Peyer's patch (tissue), 4 donors: ENCODE measurements around the gene SGTB. TPM values are rescaled to one million over a fixed set of nuclear protein-coding genes. Genes with fewer than 3 reads are reported as not detected.

Source experiments
- DNase-seq, 3 donors: peaks; one replicate each; pipeline ENCODE4 v3.0.0-alpha.2; 2017 to 2019
- H3K27ac ChIP-seq, 4 donors: fragments of 200-600 bp; sonication (generic); one replicate each; pipeline ENCODE4 v1.5.1; 2016 to 2019
- H3K27me3 ChIP-seq, 2 donors: fragments of 200-600 bp; sonication (generic); one replicate each; pipeline ENCODE4 v1.5.1; 2019
- H3K36me3 ChIP-seq, 3 donors: fragments of 200-600 bp; sonication (generic); one replicate each; pipeline ENCODE4 v1.5.1; 2016 to 2019
- H3K4me1 ChIP-seq, 4 donors: fragments of 200-600 bp; sonication (generic); one replicate each; pipeline ENCODE4 v1.5.1; 2016 to 2019
- H3K4me3 ChIP-seq, 4 donors: fragments of 200-600 bp; sonication (generic); 1 replicate in 3 of 4; 2 replicates in 1 of 4; pipeline ENCODE4 v1.5.1; 2016 to 2019; ENCODE audit warnings: mild to moderate bottlenecking in 1 of 4
- H3K9me3 ChIP-seq, 4 donors: fragments of 200-600 bp; sonication (generic); one replicate each; pipeline ENCODE4 v1.5.1; 2016 to 2019; ENCODE audit warnings: mild to moderate bottlenecking in 1 of 4
- POLR2A ChIP-seq, 2 donors: fragments of 450-650 bp; IDR thresholded peaks; one replicate each; pipeline ENCODE4 v1.5.1; 2017; ENCODE audit warnings: antibody characterized with exemption in 2 of 2, mild to moderate bottlenecking in 2 of 2, moderate library complexity in 2 of 2
- total RNA-seq, 4 donors: library from RNA; depleted of rRNA; stranded (reverse); fragments of >200 nt; gene quantifications; one replicate each; pipeline ENCODE4 v1.1.0, GENCODE V29; 2016
- TF ChIP-seq, protein P1 (sequence below), 6 experiments: fragments of 450-650 bp in 4 of 6; fragments of 200-600 bp in 2 of 6; sonication (generic) in 1 of 6; IDR thresholded peaks; one replicate each; pipeline ENCODE4 v1.5.1; 2017 to 2019; ENCODE audit warnings: antibody characterized with exemption in 6 of 6, mild to moderate bottlenecking in 3 of 6, moderate library complexity in 1 of 6

Gene SGTB, protein sequence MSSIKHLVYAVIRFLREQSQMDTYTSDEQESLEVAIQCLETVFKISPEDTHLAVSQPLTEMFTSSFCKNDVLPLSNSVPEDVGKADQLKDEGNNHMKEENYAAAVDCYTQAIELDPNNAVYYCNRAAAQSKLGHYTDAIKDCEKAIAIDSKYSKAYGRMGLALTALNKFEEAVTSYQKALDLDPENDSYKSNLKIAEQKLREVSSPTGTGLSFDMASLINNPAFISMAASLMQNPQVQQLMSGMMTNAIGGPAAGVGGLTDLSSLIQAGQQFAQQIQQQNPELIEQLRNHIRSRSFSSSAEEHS
- 10 to 100 TPM in 1 of 4 donors, 1 to 10 TPM in 3; 1.9 to 16.5 (median 2.1) TPM for total RNA-seq

DNA sequence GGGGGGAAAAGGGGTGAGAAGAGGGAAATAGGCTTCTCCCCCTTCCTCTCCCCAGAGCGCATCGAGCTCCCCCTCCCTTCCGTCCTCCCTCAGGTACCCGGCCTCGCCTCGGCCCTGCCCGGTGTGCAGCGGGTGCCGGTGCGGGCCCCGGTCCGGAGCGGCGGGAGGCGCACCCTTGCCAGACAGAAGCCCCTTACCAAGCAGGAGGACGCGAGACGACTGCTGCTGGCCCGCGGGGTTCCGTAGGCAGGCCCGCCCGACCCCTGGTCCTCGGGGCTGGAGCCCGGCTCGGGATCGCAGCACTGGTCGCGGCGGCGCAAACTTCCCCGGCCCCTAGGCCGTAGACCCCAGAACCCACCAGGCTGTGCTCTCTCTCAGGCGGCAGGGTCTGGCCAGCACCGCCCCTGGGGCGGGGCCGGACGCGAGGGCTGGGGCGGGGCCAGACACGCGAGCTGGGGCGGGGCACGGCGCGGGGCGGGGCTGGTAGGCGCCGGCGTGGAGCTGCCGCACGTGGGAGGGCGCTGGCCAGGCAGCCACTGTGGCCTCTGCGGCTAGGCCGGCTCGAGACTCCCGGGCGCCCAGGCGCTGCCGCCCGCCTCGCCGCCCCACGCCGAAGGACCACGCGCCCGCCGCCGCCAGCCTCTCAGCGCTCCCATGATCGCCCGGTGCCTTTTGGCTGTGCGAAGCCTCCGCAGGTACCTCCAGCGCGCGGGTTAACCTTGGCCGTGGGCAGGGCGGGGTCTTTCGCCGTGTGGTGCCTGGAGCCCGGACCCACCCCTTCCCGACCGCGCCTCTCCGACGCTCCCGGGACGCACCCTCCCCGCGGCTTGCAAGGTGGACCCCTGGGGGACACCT is at the start of gene SGTB, which contains the start of gene NLN:
TSS of gene SGTB (minus strand) at position 390 of the 855 bp plus-strand sequence. CDS start 1,302 bp downstream, outside the sequence.
TSS of gene NLN (plus strand) at position 486 of the 855 bp plus-strand sequence. CDS start at position 655, 169 bp downstream.
- peak; percentile 86 to 94 (median 92) for DNase-seq
- Histone ChIP-seq H3K4me3 (peak within 1 kb of the TSS; percentile 91 to 99 (median 96)), H3K27me3 (no peaks in the 10 kb centered on the region), H3K27ac (peak within 1 kb of the TSS; percentile 79 to 92 (median 82)), H3K36me3 (no peaks in the 10 kb centered on the region), H3K9me3 (no peaks in the 10 kb centered on the region), H3K4me1 (peaks cover 0 to 6% (median 2%) of the 10 kb centered on the region in 4 donors)
- TF ChIP-seq, protein P1, sequence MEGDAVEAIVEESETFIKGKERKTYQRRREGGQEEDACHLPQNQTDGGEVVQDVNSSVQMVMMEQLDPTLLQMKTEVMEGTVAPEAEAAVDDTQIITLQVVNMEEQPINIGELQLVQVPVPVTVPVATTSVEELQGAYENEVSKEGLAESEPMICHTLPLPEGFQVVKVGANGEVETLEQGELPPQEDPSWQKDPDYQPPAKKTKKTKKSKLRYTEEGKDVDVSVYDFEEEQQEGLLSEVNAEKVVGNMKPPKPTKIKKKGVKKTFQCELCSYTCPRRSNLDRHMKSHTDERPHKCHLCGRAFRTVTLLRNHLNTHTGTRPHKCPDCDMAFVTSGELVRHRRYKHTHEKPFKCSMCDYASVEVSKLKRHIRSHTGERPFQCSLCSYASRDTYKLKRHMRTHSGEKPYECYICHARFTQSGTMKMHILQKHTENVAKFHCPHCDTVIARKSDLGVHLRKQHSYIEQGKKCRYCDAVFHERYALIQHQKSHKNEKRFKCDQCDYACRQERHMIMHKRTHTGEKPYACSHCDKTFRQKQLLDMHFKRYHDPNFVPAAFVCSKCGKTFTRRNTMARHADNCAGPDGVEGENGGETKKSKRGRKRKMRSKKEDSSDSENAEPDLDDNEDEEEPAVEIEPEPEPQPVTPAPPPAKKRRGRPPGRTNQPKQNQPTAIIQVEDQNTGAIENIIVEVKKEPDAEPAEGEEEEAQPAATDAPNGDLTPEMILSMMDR (IDR thresholded peaks at IDR 0.05) = no peak
- TF ChIP-seq POLR2A (IDR thresholded peaks at IDR 0.05) = no peak

DNA sequence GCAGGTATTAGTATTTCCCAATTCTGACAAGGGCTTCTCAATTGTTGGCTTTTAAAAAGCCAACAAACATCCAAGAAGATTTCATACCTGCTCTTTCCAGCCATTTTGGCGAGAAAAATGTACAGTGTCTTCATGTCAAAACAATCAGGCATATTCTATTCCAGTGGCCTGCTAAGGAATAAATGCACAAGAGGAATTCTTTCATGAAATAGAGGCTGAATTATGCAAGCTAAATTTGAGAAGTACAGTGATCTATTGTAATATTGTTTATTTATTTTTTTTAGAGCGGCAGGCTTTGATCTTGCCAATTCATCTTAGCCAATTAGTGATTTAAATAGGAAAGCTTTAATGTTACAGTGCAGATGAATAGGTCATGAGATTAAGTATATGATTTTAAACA is 49.4 kb upstream of the SGTB start:
- Histone ChIP-seq H3K27me3 (no peaks in the 10 kb centered on the region), H3K27ac (no peak overlapping the region), H3K4me1 (no peaks in the 10 kb centered on the region), H3K36me3 (no peaks in the 10 kb centered on the region), H3K4me3 (no peak overlapping the region), H3K9me3 (peaks cover 0 to 5% (median 0%) of the 10 kb centered on the region in 4 donors)
- TF ChIP-seq POLR2A (IDR thresholded peaks at IDR 0.05) = no peak
- TF ChIP-seq, protein P1 (IDR thresholded peaks at IDR 0.05) = no peak
- DNase-seq = no peak

DNA sequence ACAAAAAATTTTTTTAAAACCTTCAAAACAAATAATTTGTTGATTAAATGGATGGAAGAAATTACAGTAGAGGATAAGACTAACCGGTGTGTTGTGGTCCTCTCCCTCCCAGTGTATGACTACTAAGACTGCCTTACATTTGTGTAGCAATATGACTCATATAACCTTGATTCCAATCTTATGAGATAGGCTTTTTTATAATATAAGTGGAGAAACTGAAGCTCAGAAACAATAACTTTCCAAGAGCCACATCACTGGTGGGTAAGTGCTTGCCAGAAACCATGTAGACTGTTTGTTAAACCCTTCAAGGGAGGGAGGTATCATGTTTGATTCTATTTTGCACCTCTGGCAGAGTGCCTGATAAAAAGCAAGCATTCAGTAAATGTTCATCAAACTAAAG is 47.6 kb upstream of the SGTB start:
- DNase-seq = no peak
- no peak overlapping the region for H3K4me3 ChIP-seq
- TF ChIP-seq, protein P1 (IDR thresholded peaks at IDR 0.05) = no peak
- TF ChIP-seq POLR2A (IDR thresholded peaks at IDR 0.05) = no peak
- no peaks in the 10 kb centered on the region for H3K36me3 ChIP-seq
- H3K9me3 ChIP-seq = peaks cover 0 to 5% (median 0%) of the 10 kb centered on the region in 4 donors
- no peaks in the 10 kb centered on the region for H3K27me3 ChIP-seq
- H3K4me1 ChIP-seq = no peaks in the 10 kb centered on the region
- no peak overlapping the region for H3K27ac ChIP-seq

DNA sequence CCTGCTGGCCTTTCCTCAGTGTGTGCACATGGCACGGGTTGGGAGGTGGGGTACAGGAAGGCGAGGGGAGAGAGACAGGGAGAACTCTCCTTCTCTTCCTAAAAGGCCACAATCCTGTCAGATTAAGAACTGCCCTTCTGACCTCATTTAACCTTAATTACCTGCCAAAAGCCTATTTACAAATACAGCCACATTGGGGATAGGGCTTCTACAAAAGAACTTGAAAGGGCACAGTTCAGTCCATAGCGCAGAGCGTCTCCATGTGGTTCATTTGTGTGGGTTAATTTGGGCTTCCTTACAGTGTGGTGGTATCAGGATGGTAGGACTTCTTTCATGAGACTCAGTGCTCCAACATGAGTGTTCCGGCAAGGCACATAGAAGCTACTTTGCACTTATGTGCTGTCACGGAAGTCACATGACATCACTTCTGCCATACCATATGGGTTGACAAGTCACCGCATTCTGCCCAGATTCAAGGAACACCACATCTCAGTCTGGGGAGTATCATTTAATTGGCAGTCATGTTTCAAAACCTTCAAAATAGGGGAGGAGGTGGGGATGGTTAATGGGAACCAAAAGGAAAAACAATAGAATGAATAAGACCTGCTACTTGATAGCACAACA is 46.9 kb upstream of the SGTB start:
- H3K27me3 ChIP-seq = no peaks in the 10 kb centered on the region
- no peaks in the 10 kb centered on the region for H3K36me3 ChIP-seq
- no peak overlapping the region for H3K4me3 ChIP-seq
- H3K9me3 ChIP-seq = peaks cover 0 to 5% (median 0%) of the 10 kb centered on the region in 4 donors
- H3K4me1 ChIP-seq = no peaks in the 10 kb centered on the region
- H3K27ac ChIP-seq = no peak overlapping the region
- no peak for DNase-seq
- TF ChIP-seq, protein P1 (IDR thresholded peaks at IDR 0.05) = no peak
- no peak for TF ChIP-seq POLR2A (IDR thresholded peaks at IDR 0.05)

DNA sequence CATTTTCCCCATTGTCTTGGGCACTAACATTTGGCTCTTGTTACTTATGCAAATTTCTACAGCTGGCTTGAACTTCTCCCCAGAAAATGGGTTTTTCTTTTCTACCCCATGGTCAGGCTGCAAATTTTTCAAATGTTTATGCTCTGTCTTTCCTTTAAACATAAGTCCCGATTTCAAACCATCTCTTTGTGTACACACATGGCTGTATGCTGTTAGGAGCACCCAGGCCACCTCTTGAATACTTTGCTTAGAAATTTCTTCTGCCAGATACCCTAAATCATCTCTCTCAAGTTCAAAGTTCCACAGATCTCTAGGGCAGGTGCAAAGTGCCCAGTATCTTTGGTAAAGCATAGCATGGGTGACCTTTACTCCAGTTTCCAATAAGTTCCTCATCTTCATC is 45.7 kb upstream of the SGTB start:
- Histone ChIP-seq H3K27me3 (no peaks in the 10 kb centered on the region), H3K4me1 (no peaks in the 10 kb centered on the region)

More for the DNA sequence above, 45.7 kb upstream of the SGTB start:
- TF ChIP-seq, protein P1 (IDR thresholded peaks at IDR 0.05) = no peak
- no peak for TF ChIP-seq POLR2A (IDR thresholded peaks at IDR 0.05)
- no peak for DNase-seq
- Histone ChIP-seq H3K27ac (no peak overlapping the region), H3K4me3 (no peak overlapping the region), H3K9me3 (peaks cover 0 to 5% (median 0%) of the 10 kb centered on the region in 4 donors), H3K36me3 (no peaks in the 10 kb centered on the region)
